Stimulated activated CD4-positive, alpha-beta T cell treated with anti-CD3 and anti-CD28 coated beads, TNF-alpha, amount 100 ng/mL, for 24 hours (primary cell): ENCODE measurements around the gene ZFP92.
A peak's percentile ranks its signal among the peaks of the same experiment; 100 is the strongest.
"Not testable (repeated sequence)": the region's sequence is repeated elsewhere in the genome, so short reads cannot be mapped to it uniquely, and the experiment has no call there.

ENCODE experiments used
- DNase-seq, 3 experiments: peaks; one replicate each; pipeline ENCODE4 v3.0.0-alpha.2; 2020; ENCODE audit warnings: low read depth in 3 of 3

Gene ZFP92

GRCh38 chrX:153411255-153411987 lies at the start of gene ZFP92:
Gene ZFP92 (plus strand): TSS chrX:153411472. CDS start chrX:153418323, 6,851 bp downstream.
- peak; percentile 1 to 24 (median 21) for DNase-seq

DNA sequence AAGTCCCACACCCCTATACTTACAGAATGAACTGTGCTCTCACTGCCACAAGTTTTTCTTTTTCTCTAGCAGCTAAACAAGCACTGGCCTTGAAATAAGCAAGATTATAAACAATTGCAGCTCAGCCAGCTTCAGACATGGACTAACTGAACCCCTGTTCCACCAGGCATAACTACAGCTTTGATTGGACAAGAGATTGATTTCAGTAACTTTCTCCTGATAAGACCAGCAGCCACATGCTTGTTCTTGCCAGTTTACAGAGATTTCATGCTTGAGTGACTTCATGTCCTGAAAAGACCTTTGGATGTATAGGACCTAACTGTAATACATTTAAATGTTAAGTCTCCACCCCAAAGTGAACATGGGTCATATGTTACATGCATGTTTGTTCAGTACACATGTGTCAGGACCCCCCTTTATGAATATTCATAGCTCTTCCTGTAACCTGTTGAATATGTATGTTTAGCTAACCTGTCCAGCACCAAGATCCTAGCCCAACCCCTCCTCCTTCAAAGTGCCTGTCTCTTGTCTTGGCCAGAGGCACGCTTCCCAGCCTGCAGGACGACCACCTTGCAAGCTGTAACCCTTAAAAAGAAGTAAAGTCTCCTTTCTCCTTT lies 49.4 kb upstream of the ZFP92 start:
- DNase-seq = no peak

- DNase-seq = no peak
Observed at GRCh38 chrX:153365670-153366069, 45.6 kb upstream of the ZFP92 start.

GRCh38 chrX:153366119-153366518 lies 45.2 kb upstream of the ZFP92 start:
- DNase-seq = no peak

DNA sequence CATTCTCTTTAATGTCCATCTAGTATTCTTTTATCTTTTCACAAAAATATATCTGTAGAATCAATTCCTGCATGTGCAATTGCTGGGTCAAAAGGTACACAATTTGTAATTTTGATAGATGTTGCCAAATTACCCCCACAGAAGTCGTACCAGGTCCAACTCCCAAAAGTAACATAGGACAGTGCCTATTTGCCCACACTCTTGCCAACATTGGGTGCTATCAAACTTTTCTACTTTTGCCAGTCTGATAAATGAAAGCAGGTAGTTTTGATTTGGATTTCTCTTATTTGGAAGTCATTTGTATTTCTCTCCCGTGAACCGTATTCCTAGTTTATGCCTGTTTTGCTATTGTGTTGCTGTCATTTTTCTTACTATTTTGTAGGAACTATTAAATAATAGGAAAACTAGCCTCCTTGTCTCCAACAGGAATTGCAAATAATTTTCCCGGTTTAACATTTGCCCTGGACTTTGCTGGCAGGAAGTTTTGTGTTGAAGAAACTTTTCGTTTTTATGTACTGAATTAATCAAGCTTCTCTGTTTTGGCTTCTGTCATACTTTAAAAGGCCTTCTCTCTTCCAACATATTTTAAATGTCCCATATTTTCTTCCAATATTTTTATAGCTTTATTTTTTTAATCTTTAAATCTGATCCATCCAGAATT lies 44.3 kb upstream of the ZFP92 start:
- no peak for DNase-seq

- no peak for DNase-seq
Observed at GRCh38 chrX:153370293-153371055, 40.8 kb upstream of the ZFP92 start.

DNA sequence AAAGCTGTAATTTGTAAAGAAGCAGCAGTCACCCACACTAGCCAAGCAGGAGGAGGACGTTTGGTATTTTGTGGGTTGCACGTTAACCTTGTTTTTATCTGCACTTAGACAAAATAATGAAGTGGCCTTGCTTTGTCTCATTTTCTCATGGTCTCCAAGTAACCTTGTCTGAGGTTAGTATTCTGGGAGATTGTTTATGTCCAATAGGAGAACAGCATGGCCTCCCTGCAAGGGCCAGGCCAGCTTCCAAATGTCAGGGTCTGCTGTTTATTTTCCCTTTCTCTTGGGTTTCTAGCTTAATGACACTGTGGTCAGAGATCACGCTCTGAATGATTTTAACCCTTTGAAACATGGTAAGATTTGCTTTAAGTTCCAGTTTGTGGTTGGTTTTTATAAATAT lies 40.0 kb upstream of the ZFP92 start:
- no peak for DNase-seq

GRCh38 chrX:153372949-153373348 lies 38.3 kb upstream of the ZFP92 start:
- DNase-seq = no peak

DNA sequence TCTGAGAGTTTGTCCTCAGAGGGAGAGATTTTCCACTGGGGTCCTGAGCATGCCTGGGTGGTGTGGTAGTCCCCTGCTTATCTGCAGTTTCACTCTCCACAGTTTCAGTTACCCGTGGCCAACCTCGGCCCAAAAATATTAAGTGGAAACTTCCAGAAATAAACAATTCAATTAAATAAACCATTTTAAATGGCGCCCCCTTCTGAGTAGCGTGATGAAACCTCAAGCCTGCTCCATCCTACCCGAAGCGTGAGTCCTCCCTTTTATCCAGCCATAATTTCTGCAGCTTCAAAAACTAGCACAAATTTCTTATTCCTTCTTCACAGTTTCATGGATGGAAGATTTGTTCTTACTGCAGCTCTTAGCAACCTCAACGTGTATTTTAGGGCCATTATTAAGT lies 36.8 kb upstream of the ZFP92 start:
- DNase-seq = no peak

GRCh38 chrX:153375571-153375970 lies 35.7 kb upstream of the ZFP92 start:
- DNase-seq = no peak

DNA sequence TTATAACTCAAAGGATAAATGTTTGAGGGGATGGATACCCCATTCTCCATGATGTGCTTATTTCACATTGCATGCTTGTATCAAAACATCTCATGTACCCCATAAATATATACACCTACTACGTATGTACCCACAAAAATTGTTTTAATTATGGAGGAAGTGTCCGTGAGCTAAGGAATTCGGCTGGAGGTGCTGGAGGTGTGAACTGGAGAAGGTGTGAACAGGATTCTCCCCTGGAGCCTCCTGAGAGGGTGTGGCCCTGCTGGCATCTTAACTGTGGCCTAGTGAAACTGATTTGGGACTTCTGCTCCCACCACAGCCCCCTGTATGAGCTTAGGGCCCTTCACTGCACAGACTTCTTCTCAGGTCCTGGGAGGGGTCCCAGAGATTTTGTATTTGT lies 33.5 kb upstream of the ZFP92 start:
- no peak for DNase-seq

GRCh38 chrX:153378607-153379006 lies 32.7 kb upstream of the ZFP92 start:
- DNase-seq = no peak

DNA sequence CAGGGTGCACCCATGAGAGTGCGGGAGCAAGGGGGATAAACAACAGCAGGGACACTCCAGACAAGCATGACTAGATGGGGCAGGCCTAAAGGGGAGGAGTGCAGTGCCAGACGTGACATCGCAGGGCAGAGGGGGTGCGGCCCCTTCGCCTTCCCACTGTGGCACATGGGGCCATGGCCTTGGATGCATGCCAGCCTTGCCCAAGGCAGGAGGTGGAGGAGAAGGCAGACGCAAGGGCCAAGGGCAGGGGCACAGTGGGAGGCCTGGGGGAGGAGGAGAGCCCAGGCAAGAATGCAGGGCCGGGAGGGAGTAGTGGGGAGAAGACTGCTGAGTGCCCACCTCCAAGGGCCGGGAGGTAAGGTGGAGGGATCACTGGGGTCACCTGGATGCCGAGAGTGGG lies 31.8 kb upstream of the ZFP92 start:
- DNase-seq = no peak

DNA sequence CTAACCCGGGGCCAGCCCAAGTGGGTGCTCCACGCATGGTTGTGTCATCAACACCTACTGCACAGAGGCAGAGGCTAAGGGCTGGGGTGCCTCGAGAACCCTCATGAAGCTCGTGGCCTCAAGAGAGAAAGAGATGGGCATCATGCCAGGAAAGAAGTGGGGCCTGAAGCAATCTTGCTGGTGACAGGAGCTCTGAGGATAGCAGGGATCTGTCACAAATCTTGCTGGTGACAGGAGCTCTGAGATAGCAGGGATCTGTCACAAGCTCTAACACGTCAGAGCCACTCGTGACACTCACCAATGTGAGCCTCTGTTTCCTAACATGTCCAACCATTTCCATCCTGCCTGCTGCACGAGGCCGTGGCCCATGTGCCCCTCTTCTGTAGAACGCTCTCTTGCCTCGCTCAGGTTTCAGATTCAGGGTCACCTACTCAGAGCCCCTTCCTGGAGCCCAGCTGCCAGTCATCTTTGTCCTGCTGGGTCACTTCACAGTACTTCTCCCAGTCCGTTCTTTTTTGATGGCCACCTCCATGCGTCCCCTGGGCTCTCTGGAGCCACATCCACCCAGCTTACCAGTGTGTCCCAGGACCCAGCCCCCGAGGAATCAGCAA lies 31.2 kb upstream of the ZFP92 start:
- DNase-seq = no peak

GRCh38 chrX:153380691-153381090 lies 30.6 kb upstream of the ZFP92 start:
- no peak for DNase-seq

DNA sequence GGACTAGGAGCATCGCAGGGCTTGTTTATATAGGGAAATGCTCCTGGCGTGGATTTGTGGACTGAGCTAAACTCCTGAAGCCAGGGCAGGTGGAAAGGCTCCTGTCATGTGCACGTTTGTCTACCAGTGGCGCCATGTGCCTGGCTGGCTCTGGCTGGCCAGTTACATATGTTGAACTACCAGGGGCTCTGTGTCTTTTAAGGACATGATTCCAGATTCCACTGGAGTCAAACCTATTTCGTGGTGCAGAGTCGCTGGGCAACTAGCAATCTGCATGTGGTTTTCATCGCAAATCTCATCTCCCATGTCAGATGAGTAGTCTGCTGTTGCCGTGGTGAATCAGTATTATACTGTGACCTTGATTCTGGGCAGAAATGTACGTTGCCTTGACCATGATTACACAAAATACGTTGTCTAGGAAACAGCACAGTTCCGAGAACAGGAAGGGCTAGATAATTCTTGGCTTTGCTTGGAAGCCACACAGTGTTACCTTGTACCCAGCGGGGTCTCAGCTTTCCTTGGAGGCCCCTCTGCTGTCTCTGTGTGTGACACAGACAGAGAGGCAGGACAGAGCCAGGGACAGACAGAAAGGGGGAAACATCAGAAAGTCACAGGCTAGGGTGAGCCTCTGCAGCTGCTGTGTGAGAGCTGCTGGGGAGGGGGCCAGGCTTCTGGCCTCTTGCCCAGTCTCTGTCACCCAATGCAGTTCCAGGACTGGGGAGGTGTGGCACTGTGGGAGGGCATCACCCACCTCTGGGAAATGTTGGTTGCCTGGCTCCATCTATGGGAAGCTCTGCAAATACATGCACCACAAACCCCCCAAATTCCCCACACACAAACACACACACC lies 29.4 kb upstream of the ZFP92 start:
- DNase-seq = no peak

DNA sequence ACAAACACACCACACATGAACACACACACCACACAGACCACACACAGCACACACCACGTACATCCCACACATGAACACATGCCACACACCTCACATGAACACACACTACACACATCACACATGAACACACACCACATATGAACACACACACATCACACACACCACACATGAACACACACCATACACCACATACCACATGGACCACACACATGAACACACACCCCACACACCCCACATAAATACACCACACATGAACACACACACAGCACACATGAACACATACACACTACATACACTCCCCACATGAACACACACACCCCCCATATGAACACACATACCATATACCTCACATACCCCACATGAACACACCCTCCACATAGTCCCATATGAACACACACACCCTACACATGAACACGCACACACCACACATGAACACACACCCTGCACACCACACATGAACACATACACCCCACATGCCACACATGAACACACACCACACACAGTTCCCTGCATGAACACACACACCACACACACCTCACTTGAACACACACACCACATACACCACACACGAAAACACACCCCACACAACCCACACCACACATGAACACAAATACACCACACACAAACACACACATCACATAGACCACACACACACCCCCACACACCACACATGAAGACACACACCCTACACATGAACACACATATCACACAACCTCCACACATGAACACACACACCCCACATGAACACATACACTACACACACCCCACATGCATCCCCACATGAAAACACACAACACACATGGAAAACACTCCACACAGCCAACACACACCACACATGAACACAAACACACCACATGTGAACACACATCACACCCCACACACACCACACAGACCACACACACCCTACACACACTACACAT lies 28.4 kb upstream of the ZFP92 start:
- no peak for DNase-seq

GRCh38 chrX:153384390-153384789 lies 26.9 kb upstream of the ZFP92 start:
- no peak for DNase-seq

DNA sequence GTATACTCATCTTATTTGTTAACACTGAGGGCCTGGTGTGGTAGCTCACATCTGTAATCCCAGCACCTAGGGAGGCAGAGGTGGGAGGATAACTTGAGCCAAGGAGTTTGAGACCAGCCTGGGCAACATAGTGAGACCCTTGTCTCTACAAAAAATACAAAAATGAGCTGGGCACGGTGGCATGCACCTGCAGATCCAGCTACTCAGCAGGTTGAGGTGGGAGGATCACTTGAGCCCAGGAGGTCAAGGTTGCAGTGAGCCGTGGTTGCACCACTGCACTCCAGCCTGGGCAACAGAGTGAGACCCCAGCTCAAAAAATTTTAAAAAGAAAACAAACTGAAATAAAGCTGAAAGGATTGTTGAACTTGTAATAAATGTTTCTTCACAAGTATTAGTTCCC lies 26.3 kb upstream of the ZFP92 start:
- DNase-seq = not testable (repeated sequence)

GRCh38 chrX:153386097-153386496 lies 25.2 kb upstream of the ZFP92 start:
- DNase-seq = no peak
